Dermis blood vessel endothelial cell (primary cell): Measurements from ENCODE around the gene OR2B2. TPM values are rescaled to one million over a fixed set of nuclear protein-coding genes. Genes with fewer than 3 reads are reported as not detected.

Source experiments
- DNase-seq: peaks from one replicate; pipeline ENCODE4 v3.0.0; 2010
- total RNA-seq: library from RNA; depleted of rRNA; stranded (reverse); fragments of >200 nt; gene quantifications from 2 replicates; pipeline ENCODE4 v1.2.3, GENCODE V29; 2014

OR2B2 gene
- total RNA-seq, 1 donor from 2014 or later, result not detected

- DNase-seq, result peak; percentile 76
These were observed 45.7 kb downstream of the OR2B2 start for GRCh38 chr6:27866357-27867050.

GRCh38 chr6:27865850-27866356, 46.3 kb downstream of the OR2B2 start:
- no peak for DNase-seq

GRCh38 chr6:27864906-27865849, 47.0 kb downstream of the OR2B2 start:
- peak; percentile 98 for DNase-seq

GRCh38 chr6:27863962-27864905, 48.0 kb downstream of the OR2B2 start:
- peak; percentile 23 for DNase-seq

GRCh38 chr6:27862396-27863066, 49.7 kb downstream of the OR2B2 start:
- DNase-seq, result no peak

GRCh38 chr6:27861861-27862260, 50.3 kb downstream of the OR2B2 start:
- no peak for DNase-seq

- DNase-seq, result no peak
These were observed 50.8 kb downstream of the OR2B2 start for GRCh38 chr6:27861276-27861840.

Other genes with a start within 250 kb of the OR2B2 start
- not detected in 2 replicates for gene OR2B6, start 44.8 kb upstream of the OR2B2 start, total RNA-seq
- gene ZNF165, start 168.2 kb upstream of the OR2B2 start, total RNA-seq, result 0.17 and 0.23 TPM in 2 replicates
- 13.5 and 19.1 TPM in 2 replicates for gene ZSCAN16, start 212.2 kb upstream of the OR2B2 start, total RNA-seq
- 19.4 and 20.8 TPM in 2 replicates for gene ZKSCAN8, start 229.5 kb upstream of the OR2B2 start, total RNA-seq